Neural cell (in vitro differentiated cells): ENCODE results near the gene SH3RF3. TPM values are rescaled to one million over a fixed set of nuclear protein-coding genes. Genes with fewer than 3 reads are reported as not detected.

Source experiments
- H2AFZ ChIP-seq: fragments of 200-600, 300-800 bp; sonication (generic), shearing (Covaris generic); 2 replicates; pipeline ENCODE4 v1.6.0; 2014; ENCODE audit warnings: low read depth, mild to moderate bottlenecking, antibody characterized with exemption, low read length, moderate library complexity
- H3F3A ChIP-seq: fragments of 200-600 bp; shearing (Covaris generic); 2 replicates; pipeline ENCODE4 v1.6.1; 2016; ENCODE audit warnings: mild to moderate bottlenecking, moderate library complexity, mixed read lengths, antibody characterized with exemption, low read length; ENCODE audit not compliant: insufficient read depth, poor library complexity, severe bottlenecking
- H3K27ac ChIP-seq: fragments of 200-600, 300-800 bp; sonication (generic), shearing (Covaris generic); 2 replicates; pipeline ENCODE4 v1.5.1; 2014; ENCODE audit warnings: mild to moderate bottlenecking, low read length, moderate library complexity
- H3K27me3 ChIP-seq: fragments of 300-800, 200-600 bp; sonication (generic), shearing (Covaris generic); 2 replicates; pipeline ENCODE4 v1.6.0; 2014; ENCODE audit warnings: mild to moderate bottlenecking, low read depth, low read length, moderate library complexity; ENCODE audit not compliant: insufficient read depth
- H3K36me3 ChIP-seq: fragments of 300-800, 200-600 bp; sonication (generic), shearing (Covaris generic); 2 replicates; pipeline ENCODE4 v1.5.1; 2014; ENCODE audit warnings: mild to moderate bottlenecking, antibody characterized with exemption, low read length, moderate library complexity; ENCODE audit not compliant: insufficient read depth
- H3K4me2 ChIP-seq: fragments of 300-800, 200-600 bp; sonication (generic), shearing (Covaris generic); 2 replicates; pipeline ENCODE4 v1.6.0; 2014; ENCODE audit warnings: mild to moderate bottlenecking, low read length
- H3K4me3 ChIP-seq: fragments of 300-800, 200-600 bp; sonication (generic), shearing (Covaris generic); 2 replicates; pipeline ENCODE4 v1.5.1; 2014; ENCODE audit warnings: mild to moderate bottlenecking, low read length, moderate library complexity
- H3K79me2 ChIP-seq: fragments of 200-600 bp; shearing (Covaris generic); replicated peaks from 2 replicates; pipeline ENCODE4 v1.6.0; 2014; ENCODE audit warnings: mild to moderate bottlenecking, low read length, moderate library complexity; ENCODE audit not compliant: insufficient read depth
- H3K9ac ChIP-seq: fragments of 300-800, 200-600 bp; sonication (generic), shearing (Covaris generic); 2 replicates; pipeline ENCODE4 v1.6.1; 2016; ENCODE audit warnings: mild to moderate bottlenecking, low read length, mixed read lengths
- H3K9me2 ChIP-seq: fragments of 200-600 bp; shearing (Covaris generic); 2 replicates; pipeline ENCODE4 v1.6.1; 2016; ENCODE audit warnings: mild to moderate bottlenecking, low read length, mixed read lengths; ENCODE audit not compliant: insufficient read depth
- H3K9me3 ChIP-seq: fragments of 200-600, 300-800 bp; sonication (generic), shearing (Covaris generic); 2 replicates; pipeline ENCODE4 v1.6.1; 2016; ENCODE audit warnings: mild to moderate bottlenecking, mixed run types, low read length, moderate library complexity, mixed read lengths
- H4K20me1 ChIP-seq: fragments of 200-600 bp; shearing (Covaris generic); 2 replicates; pipeline ENCODE4 v1.6.1; 2016; ENCODE audit warnings: mild to moderate bottlenecking, mixed run types; ENCODE audit not compliant: insufficient read depth
- EP300 ChIP-seq: fragments of 450-650 bp; conservative IDR thresholded peaks from 2 replicates; pipeline ENCODE4 v1.6.1; 2014; ENCODE audit warnings: antibody characterized with exemption, mild to moderate bottlenecking, moderate library complexity; ENCODE audit not compliant: poor library complexity, severe bottlenecking
- EZH2 ChIP-seq: fragments of 200-600, 300-800 bp; shearing (Covaris generic), sonication (generic); IDR thresholded peaks from 2 replicates; pipeline ENCODE4 v1.6.1; 2014; ENCODE audit warnings: antibody characterized with exemption, low read length, borderline replicate concordance, mild to moderate bottlenecking; ENCODE audit not compliant: insufficient read depth, poor library complexity, severe bottlenecking
- MXI1 ChIP-seq: fragments of 450-650 bp; conservative IDR thresholded peaks from 2 replicates; pipeline ENCODE4 v1.6.1; 2014; ENCODE audit warnings: antibody characterized with exemption, mild to moderate bottlenecking; ENCODE audit not compliant: poor library complexity, severe bottlenecking
- POLR2AphosphoS5 ChIP-seq: IDR thresholded peaks from 2 replicates; pipeline ENCODE4 v1.6.1; 2012
- RAD21 ChIP-seq: fragments of 450-650 bp; conservative IDR thresholded peaks from 2 replicates; pipeline ENCODE4 v1.6.1; 2014; ENCODE audit warnings: antibody characterized with exemption, mild to moderate bottlenecking, moderate library complexity
- SMC3 ChIP-seq: fragments of 450-650 bp; conservative IDR thresholded peaks from 2 replicates; pipeline ENCODE4 v1.6.1; 2014; ENCODE audit warnings: antibody characterized with exemption, mild to moderate bottlenecking, moderate library complexity; ENCODE audit not compliant: poor library complexity
- TAF1 ChIP-seq: IDR thresholded peaks from 2 replicates; pipeline ENCODE4 v1.6.1; 2012; ENCODE audit warnings: low read depth
- polyA plus RNA-seq: library from polyadenylated mRNA; depleted of rRNA; stranded (reverse); fragments of >200 nt; gene quantifications from 2 replicates; pipeline ENCODE4 v1.2.3, GENCODE V29; 2014
- TF ChIP-seq, protein P1 (sequence below): fragments of 450-650 bp; IDR thresholded peaks from 2 replicates; pipeline ENCODE4 v1.5.1; 2014; ENCODE audit warnings: antibody characterized with exemption, mild to moderate bottlenecking, moderate library complexity; ENCODE audit not compliant: poor library complexity, severe bottlenecking
- TF ChIP-seq, protein P2 (sequence below): IDR thresholded peaks from 2 replicates; pipeline ENCODE4 v1.6.1; 2012; ENCODE audit warnings: borderline replicate concordance

The SH3RF3 gene
- polyA plus RNA-seq, 1 donor from 2014 or later = 0.53 TPM

DNA sequence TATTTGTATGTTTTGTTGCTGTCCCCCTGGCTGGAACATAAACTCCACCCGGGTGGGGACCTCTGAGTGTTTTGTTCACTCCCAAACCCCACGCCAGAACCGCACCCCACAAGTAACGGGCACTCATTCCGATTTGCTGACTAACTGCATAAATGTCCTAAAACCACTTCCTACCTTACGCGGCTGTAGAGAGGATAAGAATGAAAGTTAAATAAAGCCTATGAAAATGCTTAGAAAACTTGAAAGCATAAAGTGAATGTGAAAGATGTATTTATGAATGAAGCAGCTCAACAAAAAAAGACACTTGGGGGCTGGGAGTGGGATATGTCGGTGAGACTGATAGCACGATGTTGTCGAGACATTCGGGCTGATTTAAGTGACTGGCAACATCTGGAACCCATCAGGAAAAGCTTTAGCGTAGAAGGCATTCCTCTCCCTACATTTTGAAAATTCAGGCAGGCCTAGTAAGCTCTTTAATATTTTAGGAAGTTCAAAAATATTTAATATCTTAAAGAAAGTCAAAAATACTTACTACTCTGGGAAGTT is 206.7 kb downstream of the SH3RF3 start:
- H3K27me3 ChIP-seq = no peaks in the 10 kb centered on the region
- TF ChIP-seq SMC3 = no peak
- TF ChIP-seq RAD21 = no peak
- no peak for TF ChIP-seq MXI1
- no peak for TF ChIP-seq EP300
- TF ChIP-seq, protein P1, sequence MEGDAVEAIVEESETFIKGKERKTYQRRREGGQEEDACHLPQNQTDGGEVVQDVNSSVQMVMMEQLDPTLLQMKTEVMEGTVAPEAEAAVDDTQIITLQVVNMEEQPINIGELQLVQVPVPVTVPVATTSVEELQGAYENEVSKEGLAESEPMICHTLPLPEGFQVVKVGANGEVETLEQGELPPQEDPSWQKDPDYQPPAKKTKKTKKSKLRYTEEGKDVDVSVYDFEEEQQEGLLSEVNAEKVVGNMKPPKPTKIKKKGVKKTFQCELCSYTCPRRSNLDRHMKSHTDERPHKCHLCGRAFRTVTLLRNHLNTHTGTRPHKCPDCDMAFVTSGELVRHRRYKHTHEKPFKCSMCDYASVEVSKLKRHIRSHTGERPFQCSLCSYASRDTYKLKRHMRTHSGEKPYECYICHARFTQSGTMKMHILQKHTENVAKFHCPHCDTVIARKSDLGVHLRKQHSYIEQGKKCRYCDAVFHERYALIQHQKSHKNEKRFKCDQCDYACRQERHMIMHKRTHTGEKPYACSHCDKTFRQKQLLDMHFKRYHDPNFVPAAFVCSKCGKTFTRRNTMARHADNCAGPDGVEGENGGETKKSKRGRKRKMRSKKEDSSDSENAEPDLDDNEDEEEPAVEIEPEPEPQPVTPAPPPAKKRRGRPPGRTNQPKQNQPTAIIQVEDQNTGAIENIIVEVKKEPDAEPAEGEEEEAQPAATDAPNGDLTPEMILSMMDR = no peak
- no peaks in the 10 kb centered on the region for H3K36me3 ChIP-seq
- no peaks in the 10 kb centered on the region for H3K9me2 ChIP-seq
- H3K27ac ChIP-seq = no peak overlapping the region
- no peaks in the 10 kb centered on the region for H3F3A ChIP-seq
- no peak overlapping the region for H3K9ac ChIP-seq
- no peaks in the 10 kb centered on the region for H4K20me1 ChIP-seq
- no peak overlapping the region for H2AFZ ChIP-seq
- no peak overlapping the region for H3K4me3 ChIP-seq
- no peaks in the 10 kb centered on the region for H3K9me3 ChIP-seq
- H3K4me2 ChIP-seq = no peak overlapping the region
- no peaks in the 10 kb centered on the region for H3K79me2 ChIP-seq

DNA sequence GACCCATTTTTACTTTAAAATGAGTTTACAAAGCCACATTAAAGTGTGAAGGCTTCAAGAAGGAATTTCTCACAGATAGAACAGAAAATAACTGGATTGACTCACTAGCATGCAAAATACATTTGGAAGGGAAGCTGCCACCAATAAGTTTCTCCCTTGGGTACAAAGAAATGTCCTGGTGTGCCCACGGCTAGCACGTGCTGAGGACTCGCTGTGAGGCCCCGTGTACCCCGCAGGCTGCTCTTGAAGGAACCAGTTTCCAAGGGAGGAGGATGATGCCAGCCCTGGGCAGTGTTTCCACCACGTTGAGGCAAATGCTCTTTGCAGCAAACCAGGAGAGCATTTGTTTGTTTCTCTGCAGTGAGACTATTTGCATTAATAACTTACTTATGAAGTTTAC is 207.3 kb downstream of the SH3RF3 start:
- Histone ChIP-seq H2AFZ (no peak overlapping the region), H3K27ac (no peak overlapping the region), H3K27me3 (no peaks in the 10 kb centered on the region), H3K9me2 (no peaks in the 10 kb centered on the region), H3K9ac (no peak overlapping the region), H3K4me2 (no peak overlapping the region), H3K4me3 (no peak overlapping the region), H3K9me3 (no peaks in the 10 kb centered on the region), H3F3A (no peaks in the 10 kb centered on the region), H4K20me1 (no peaks in the 10 kb centered on the region), H3K79me2 (no peaks in the 10 kb centered on the region), H3K36me3 (no peaks in the 10 kb centered on the region)
- TF ChIP-seq, protein P1 = no peak
- TF ChIP-seq TAF1 (no peak), EZH2 (no peak), MXI1 (no peak), SMC3 (no peak), RAD21 (no peak), POLR2AphosphoS5 (no peak), EP300 (no peak)
- TF ChIP-seq, protein P2, sequence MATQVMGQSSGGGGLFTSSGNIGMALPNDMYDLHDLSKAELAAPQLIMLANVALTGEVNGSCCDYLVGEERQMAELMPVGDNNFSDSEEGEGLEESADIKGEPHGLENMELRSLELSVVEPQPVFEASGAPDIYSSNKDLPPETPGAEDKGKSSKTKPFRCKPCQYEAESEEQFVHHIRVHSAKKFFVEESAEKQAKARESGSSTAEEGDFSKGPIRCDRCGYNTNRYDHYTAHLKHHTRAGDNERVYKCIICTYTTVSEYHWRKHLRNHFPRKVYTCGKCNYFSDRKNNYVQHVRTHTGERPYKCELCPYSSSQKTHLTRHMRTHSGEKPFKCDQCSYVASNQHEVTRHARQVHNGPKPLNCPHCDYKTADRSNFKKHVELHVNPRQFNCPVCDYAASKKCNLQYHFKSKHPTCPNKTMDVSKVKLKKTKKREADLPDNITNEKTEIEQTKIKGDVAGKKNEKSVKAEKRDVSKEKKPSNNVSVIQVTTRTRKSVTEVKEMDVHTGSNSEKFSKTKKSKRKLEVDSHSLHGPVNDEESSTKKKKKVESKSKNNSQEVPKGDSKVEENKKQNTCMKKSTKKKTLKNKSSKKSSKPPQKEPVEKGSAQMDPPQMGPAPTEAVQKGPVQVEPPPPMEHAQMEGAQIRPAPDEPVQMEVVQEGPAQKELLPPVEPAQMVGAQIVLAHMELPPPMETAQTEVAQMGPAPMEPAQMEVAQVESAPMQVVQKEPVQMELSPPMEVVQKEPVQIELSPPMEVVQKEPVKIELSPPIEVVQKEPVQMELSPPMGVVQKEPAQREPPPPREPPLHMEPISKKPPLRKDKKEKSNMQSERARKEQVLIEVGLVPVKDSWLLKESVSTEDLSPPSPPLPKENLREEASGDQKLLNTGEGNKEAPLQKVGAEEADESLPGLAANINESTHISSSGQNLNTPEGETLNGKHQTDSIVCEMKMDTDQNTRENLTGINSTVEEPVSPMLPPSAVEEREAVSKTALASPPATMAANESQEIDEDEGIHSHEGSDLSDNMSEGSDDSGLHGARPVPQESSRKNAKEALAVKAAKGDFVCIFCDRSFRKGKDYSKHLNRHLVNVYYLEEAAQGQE = no peak
